Caco-2 (cell line): ENCODE data around the gene BPIFB2. TPM values are rescaled to one million over a fixed set of nuclear protein-coding genes. Genes with fewer than 3 reads are reported as not detected.

ENCODE experiments used
- BruUV-seq: library from RNA; stranded (reverse); fragments of 400-500 nt; replicated peaks from 2 replicates; lab custom pipeline; 2021; lab: Mats Ljungman, UMichigan
- CTCF ChIA-PET: fragments of 300-600 bp; sonication (Branson Sonifier 250); formaldehyde crosslinking; loops from one replicate; lab custom pipeline; 2022; ENCODE audit warnings: antibody characterized with exemption; lab: Charles Lee
- POLR2A ChIA-PET: fragments of 300-600 bp; sonication (Branson Sonifier 250); formaldehyde crosslinking; loops from one replicate; lab custom pipeline; 2022; ENCODE audit warnings: antibody characterized with exemption; lab: Charles Lee
- DNase-seq, 2 experiments: peaks; one replicate each; pipeline versions ENCODE4 v3.0.0 to v3.0.0-alpha.2; 2020 to 2022
- H3K27me3 ChIP-seq: replicated peaks from 2 replicates; pipeline ENCODE4 v1.6.0; 2011; ENCODE audit warnings: low read length; ENCODE audit not compliant: control insufficient read depth, insufficient read depth
- H3K36me3 ChIP-seq: 2 replicates; pipeline ENCODE4 v1.5.1; 2011; ENCODE audit warnings: low read length; ENCODE audit not compliant: control insufficient read depth, insufficient read depth
- H3K4me1 ChIP-seq: fragments of 250-450 bp; sonication (Bioruptor Pico); 2 replicates; pipeline ENCODE4 v1.5.1; 2020; ENCODE audit warnings: mild to moderate bottlenecking
- H3K4me3 ChIP-seq: 2 replicates; pipeline ENCODE4 v1.5.1; 2011; ENCODE audit warnings: low read depth, mild to moderate bottlenecking, control low read depth, low read length
- H3K9me3 ChIP-seq: fragments of 250-450 bp; sonication (Bioruptor Pico); 2 replicates; pipeline ENCODE4 v1.5.1; 2020; ENCODE audit warnings: mild to moderate bottlenecking, moderate library complexity
- H3K27ac Mint-ChIP-seq: one replicate; pipeline ENCODE4 v1.8.0; 2022; ENCODE audit warnings: mixed read lengths; ENCODE audit not compliant: unreplicated experiment
- H3K27me3 Mint-ChIP-seq: one replicate; pipeline ENCODE4 v1.8.0; 2022; ENCODE audit warnings: mixed read lengths; ENCODE audit not compliant: insufficient read depth, unreplicated experiment
- H3K36me3 Mint-ChIP-seq: one replicate; pipeline ENCODE4 v1.8.0; 2022; ENCODE audit warnings: mild to moderate bottlenecking, mixed read lengths; ENCODE audit not compliant: insufficient read depth, unreplicated experiment
- H3K4me1 Mint-ChIP-seq: one replicate; pipeline ENCODE4 v1.8.0; 2022; ENCODE audit warnings: low read depth, mixed read lengths; ENCODE audit not compliant: unreplicated experiment
- H3K4me3 Mint-ChIP-seq: one replicate; pipeline ENCODE4 v1.8.0; 2022; ENCODE audit warnings: mild to moderate bottlenecking, moderate library complexity, mixed read lengths; ENCODE audit not compliant: unreplicated experiment
- H3K9me3 Mint-ChIP-seq: one replicate; pipeline ENCODE4 v1.8.0; 2022; ENCODE audit warnings: mixed read lengths; ENCODE audit not compliant: unreplicated experiment
- intact Hi-C: fragments of 100-400 bp; cut with micrococcal nuclease; formaldehyde crosslinking; loops from one replicate; pipeline ENCODE4 v1.10.0; 2022; ENCODE audit not compliant: unreplicated experiment
- total RNA-seq: library from RNA; stranded (reverse); gene quantifications from 2 replicates; pipeline ENCODE4 v1.2.3, GENCODE V29; 2022
- TF ChIP-seq, protein P1 (sequence below), 2 experiments: fragments of 200-600 bp in 1 of 2; IDR thresholded peaks; 1 replicate in 1 of 2; 2 replicates in 1 of 2; pipeline versions ENCODE4 v1.5.1 to v1.8.0; 2011 to 2022; ENCODE audit warnings: antibody characterized with exemption in 1 of 2, control low read depth in 1 of 2, inconsistent platforms in 1 of 2, low read depth in 1 of 2, low read length in 1 of 2, mild to moderate bottlenecking in 1 of 2, moderate library complexity in 1 of 2; ENCODE audit not compliant: insufficient read depth in 1 of 2, severe bottlenecking in 1 of 2, unreplicated experiment in 1 of 2

Gene BPIFB2
- total RNA-seq, 1 experiment from 2014 or later = not detected

DNA sequence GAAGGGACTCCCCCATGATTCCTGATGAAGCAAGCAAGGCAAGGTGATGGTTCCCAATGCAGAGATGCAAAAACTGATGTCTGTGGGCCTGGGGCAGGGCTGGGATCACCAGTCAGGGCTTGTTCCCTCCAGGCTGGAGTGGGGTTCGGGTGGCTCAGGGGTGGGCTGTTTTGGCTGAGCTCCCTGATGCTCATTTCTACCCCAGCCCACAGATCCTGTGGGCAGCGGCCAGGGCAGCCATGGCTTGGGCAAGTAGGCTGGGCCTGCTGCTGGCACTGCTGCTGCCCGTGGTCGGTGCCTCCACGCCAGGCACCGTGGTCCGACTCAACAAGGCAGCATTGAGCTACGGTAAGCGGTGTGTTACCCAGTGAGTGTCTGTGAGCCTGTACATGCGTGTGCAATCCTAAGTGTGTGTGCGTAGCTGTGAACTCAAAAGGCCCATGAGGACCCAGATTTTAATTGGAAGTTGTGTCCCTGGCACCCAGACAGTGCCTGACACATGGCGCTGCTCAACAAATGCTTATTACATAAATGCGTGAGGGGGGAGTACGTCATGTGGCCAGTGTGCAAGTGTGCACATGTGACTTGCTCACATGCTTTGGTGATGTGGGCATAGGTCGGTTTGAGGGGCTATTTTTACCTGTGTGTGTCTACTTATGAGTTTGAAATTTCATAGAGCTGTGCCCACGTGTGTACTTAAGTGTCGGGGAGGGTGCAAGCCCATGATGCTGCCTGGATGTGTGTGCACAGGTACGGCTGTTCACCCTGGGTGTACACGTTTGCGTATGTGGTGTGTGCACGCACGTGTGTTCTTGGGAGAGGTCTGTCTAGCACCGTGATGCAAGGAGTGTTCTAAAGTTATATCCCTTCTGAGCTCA is 1.1 kb downstream of the BPIFB2 start:
- Mint-ChIP-seq H3K4me3 (no peak overlapping the region), H3K9me3 (peaks cover 10% of the 10 kb centered on the region), H3K27me3 (peaks cover 18% of the 10 kb centered on the region), H3K27ac (no peak overlapping the region), H3K36me3 (no peaks in the 10 kb centered on the region), H3K4me1 (no peaks in the 10 kb centered on the region)
- intact Hi-C loops = loop anchor here (5.0 to 10.0 kb wide), 2 partner anchors 89 to 104 kb away; no protein-coding TSS in a partner anchor
- ChIA-PET POLR2A (no interaction called here), CTCF (no interaction called here)
- DNase-seq = no peak
- no peaks in the 10 kb centered on the region for H3K4me1 ChIP-seq
- no TSS peak for BruUV-seq
- H3K36me3 ChIP-seq = no peaks in the 10 kb centered on the region
- TF ChIP-seq, protein P1, sequence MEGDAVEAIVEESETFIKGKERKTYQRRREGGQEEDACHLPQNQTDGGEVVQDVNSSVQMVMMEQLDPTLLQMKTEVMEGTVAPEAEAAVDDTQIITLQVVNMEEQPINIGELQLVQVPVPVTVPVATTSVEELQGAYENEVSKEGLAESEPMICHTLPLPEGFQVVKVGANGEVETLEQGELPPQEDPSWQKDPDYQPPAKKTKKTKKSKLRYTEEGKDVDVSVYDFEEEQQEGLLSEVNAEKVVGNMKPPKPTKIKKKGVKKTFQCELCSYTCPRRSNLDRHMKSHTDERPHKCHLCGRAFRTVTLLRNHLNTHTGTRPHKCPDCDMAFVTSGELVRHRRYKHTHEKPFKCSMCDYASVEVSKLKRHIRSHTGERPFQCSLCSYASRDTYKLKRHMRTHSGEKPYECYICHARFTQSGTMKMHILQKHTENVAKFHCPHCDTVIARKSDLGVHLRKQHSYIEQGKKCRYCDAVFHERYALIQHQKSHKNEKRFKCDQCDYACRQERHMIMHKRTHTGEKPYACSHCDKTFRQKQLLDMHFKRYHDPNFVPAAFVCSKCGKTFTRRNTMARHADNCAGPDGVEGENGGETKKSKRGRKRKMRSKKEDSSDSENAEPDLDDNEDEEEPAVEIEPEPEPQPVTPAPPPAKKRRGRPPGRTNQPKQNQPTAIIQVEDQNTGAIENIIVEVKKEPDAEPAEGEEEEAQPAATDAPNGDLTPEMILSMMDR (IDR thresholded peaks at IDR 0.05; ENCODE audit: insufficient read depth in 1 of 2, low read depth in 1 of 2, low read length in 1 of 2, severe bottlenecking in 1 of 2, unreplicated experiment in 1 of 2) = no peak
- no peak overlapping the region for H3K4me3 ChIP-seq
- peaks cover 10% of the 10 kb centered on the region for H3K9me3 ChIP-seq
- H3K27me3 ChIP-seq = peaks cover 3% of the 10 kb centered on the region

DNA sequence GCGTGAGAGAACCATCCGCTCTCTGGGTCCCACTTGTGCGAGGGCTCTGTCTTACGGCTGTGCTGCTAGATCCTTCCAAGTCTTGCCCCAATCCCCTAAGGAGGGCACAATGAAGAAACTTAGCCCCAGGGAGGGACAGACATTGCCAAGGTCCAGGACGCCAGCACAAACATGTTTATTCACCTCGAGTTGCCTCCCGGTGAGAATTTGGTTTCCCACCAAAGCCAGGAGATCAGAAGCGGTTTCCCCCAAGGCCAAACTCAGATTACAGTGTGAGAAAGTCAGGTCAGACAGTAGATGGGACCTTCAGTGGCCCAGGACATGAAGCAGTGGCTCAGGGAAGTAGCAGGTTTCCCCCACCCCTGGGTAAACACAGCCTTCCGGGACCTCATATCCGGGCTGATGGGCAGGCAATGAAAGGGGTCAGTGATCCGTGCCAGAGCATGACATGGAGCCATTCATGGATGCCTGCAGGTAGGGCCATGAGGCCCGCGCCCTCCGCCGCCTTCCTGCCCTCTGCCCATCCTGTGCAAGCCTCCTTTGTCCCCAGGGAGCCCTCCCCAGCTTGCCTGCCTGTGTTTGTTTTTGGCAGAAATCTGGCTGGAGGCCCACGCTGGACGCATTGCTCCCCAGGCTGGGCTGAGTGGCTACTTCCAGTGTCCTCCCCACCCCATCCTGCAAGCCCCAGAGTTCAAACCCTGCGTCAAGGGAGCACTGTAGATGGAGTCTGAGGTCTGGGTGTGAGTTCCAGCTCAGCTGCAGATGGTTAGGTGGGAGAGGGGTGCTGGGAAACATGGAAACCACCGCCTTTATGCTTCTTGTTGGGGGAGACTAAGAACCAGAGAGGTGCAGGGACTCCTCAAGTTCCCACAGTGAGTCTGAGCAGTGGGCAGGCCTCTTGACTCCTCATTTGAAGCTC is 2.0 kb downstream of the BPIFB2 start:
- Histone ChIP-seq H3K4me1 (no peaks in the 10 kb centered on the region), H3K36me3 (no peaks in the 10 kb centered on the region), H3K27me3 (peaks cover 3% of the 10 kb centered on the region), H3K4me3 (no peak overlapping the region), H3K9me3 (peaks cover 10% of the 10 kb centered on the region)
- H3K36me3 Mint-ChIP-seq = no peaks in the 10 kb centered on the region
- CTCF ChIA-PET = no interaction called here
- H3K4me1 Mint-ChIP-seq = no peaks in the 10 kb centered on the region
- peak in 1 of 2 experiments; percentile 39 for DNase-seq
- H3K27ac Mint-ChIP-seq = no peak overlapping the region
- H3K9me3 Mint-ChIP-seq = peaks cover 10% of the 10 kb centered on the region
- POLR2A ChIA-PET = no interaction called here
- H3K27me3 Mint-ChIP-seq = peaks cover 18% of the 10 kb centered on the region
- no TSS peak for BruUV-seq
- no peak overlapping the region for H3K4me3 Mint-ChIP-seq
- TF ChIP-seq, protein P1 (IDR thresholded peaks at IDR 0.05; ENCODE audit: insufficient read depth in 1 of 2, low read depth in 1 of 2, low read length in 1 of 2, severe bottlenecking in 1 of 2, unreplicated experiment in 1 of 2) = no peak
- intact Hi-C loops = loop anchor here (5.0 to 10.0 kb wide), 2 partner anchors 88 to 105 kb away; no protein-coding TSS in a partner anchor

DNA sequence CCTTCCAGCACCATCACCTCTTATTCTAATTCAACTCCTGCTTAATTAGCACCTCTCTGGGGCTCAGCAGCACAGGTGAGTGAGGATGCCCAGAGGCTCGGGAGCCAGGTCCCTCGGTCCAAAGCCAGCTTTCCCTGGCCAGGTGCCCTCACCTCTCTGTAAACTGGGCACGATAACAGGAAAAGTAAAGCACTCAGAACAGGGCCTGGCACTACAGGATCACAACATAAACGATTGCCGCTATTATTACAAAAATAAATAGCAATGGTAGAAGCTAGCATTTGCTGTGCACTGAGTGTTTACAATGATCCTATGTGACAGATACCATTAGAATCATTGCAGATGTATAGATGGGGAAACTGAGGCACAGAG is 2.6 kb downstream of the BPIFB2 start:
- Histone ChIP-seq H3K27me3 (peaks cover 3% of the 10 kb centered on the region), H3K4me3 (no peak overlapping the region), H3K36me3 (no peaks in the 10 kb centered on the region), H3K9me3 (peaks cover 5% of the 10 kb centered on the region), H3K4me1 (no peaks in the 10 kb centered on the region)
- BruUV-seq = no TSS peak
- H3K36me3 Mint-ChIP-seq = no peaks in the 10 kb centered on the region
- H3K27me3 Mint-ChIP-seq = peaks cover 23% of the 10 kb centered on the region
- peaks cover 6% of the 10 kb centered on the region for H3K9me3 Mint-ChIP-seq
- H3K4me3 Mint-ChIP-seq = no peak overlapping the region
- ChIA-PET CTCF (no interaction called here), POLR2A (no interaction called here)
- no peak overlapping the region for H3K27ac Mint-ChIP-seq
- intact Hi-C loops = no loop called here
- no peaks in the 10 kb centered on the region for H3K4me1 Mint-ChIP-seq
- no peak for DNase-seq
- TF ChIP-seq, protein P1 (IDR thresholded peaks at IDR 0.05; ENCODE audit: insufficient read depth in 1 of 2, low read depth in 1 of 2, low read length in 1 of 2, severe bottlenecking in 1 of 2, unreplicated experiment in 1 of 2) = no peak
